Colon (tissue), 2 donors: ENCODE data around the gene LYSMD4.

Experiments used
- FAIRE-seq: peaks from 2 replicates; lab custom pipeline; 2012; peaks lifted over from hg19 to GRCh38; lab: Jason Lieb, UNC
- donor health status: control.
- donor health status: control.

The LYSMD4 gene

GRCh38 chr15:99731336-99732123 lies 1.7 kb downstream of the LYSMD4 start:
- no peak for FAIRE-seq

- FAIRE-seq, result no peak
Observed at GRCh38 chr15:99729920-99730319, 3.3 kb downstream of the LYSMD4 start.

- FAIRE-seq, result no peak
Observed at GRCh38 chr15:99729327-99729726, 3.9 kb downstream of the LYSMD4 start.

GRCh38 chr15:99728916-99729315 lies 4.3 kb downstream of the LYSMD4 start:
- no peak for FAIRE-seq

GRCh38 chr15:99727733-99728132 lies 5.5 kb downstream of the LYSMD4 start:
- no peak for FAIRE-seq

GRCh38 chr15:99727330-99727729 lies 5.9 kb downstream of the LYSMD4 start:
- no peak for FAIRE-seq

GRCh38 chr15:99726333-99726732 lies 6.9 kb downstream of the LYSMD4 start:
- FAIRE-seq, result no peak

- no peak for FAIRE-seq
Observed at GRCh38 chr15:99722406-99722805, 10.8 kb downstream of the LYSMD4 start.

- no peak for FAIRE-seq
Observed at GRCh38 chr15:99721896-99722295, 11.3 kb downstream of the LYSMD4 start.

GRCh38 chr15:99721104-99721778 lies 12.0 kb downstream of the LYSMD4 start:
- FAIRE-seq, result no peak

- FAIRE-seq, result no peak
Observed at GRCh38 chr15:99720533-99720932, 12.7 kb downstream of the LYSMD4 start.

- no peak for FAIRE-seq
Observed at GRCh38 chr15:99719096-99719541, 14.1 kb downstream of the LYSMD4 start.

- no peak for FAIRE-seq
Observed at GRCh38 chr15:99718421-99718820, 14.8 kb downstream of the LYSMD4 start.

GRCh38 chr15:99717161-99718009 lies 15.9 kb downstream of the LYSMD4 start:
- FAIRE-seq, result no peak

- FAIRE-seq, result no peak
Observed at GRCh38 chr15:99716540-99717095, 16.6 kb downstream of the LYSMD4 start.

- no peak for FAIRE-seq
Observed at GRCh38 chr15:99712415-99712814, 20.8 kb downstream of the LYSMD4 start.

GRCh38 chr15:99711625-99712024 lies 21.6 kb downstream of the LYSMD4 start:
- FAIRE-seq, result no peak

- no peak for FAIRE-seq
Observed at GRCh38 chr15:99709243-99709986, 23.8 kb downstream of the LYSMD4 start.

GRCh38 chr15:99708563-99708962 lies 24.7 kb downstream of the LYSMD4 start:
- no peak for FAIRE-seq

GRCh38 chr15:99707473-99708270 lies 25.6 kb downstream of the LYSMD4 start:
- FAIRE-seq, result no peak
